ENCODE results near the gene IKZF2. TPM values are rescaled to one million over a fixed set of nuclear protein-coding genes. Genes with fewer than 3 reads are reported as not detected.

The IKZF2 gene
- total RNA-seq, 2 donors from 2014 or later = 6.0 to 6.5 TPM

GRCh38 chr2:213148572-213149261 lies 2.7 kb downstream of the IKZF2 start:
- TF ChIP-seq, protein P1, sequence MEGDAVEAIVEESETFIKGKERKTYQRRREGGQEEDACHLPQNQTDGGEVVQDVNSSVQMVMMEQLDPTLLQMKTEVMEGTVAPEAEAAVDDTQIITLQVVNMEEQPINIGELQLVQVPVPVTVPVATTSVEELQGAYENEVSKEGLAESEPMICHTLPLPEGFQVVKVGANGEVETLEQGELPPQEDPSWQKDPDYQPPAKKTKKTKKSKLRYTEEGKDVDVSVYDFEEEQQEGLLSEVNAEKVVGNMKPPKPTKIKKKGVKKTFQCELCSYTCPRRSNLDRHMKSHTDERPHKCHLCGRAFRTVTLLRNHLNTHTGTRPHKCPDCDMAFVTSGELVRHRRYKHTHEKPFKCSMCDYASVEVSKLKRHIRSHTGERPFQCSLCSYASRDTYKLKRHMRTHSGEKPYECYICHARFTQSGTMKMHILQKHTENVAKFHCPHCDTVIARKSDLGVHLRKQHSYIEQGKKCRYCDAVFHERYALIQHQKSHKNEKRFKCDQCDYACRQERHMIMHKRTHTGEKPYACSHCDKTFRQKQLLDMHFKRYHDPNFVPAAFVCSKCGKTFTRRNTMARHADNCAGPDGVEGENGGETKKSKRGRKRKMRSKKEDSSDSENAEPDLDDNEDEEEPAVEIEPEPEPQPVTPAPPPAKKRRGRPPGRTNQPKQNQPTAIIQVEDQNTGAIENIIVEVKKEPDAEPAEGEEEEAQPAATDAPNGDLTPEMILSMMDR (IDR thresholded peaks at IDR 0.05) = no peak
- Histone ChIP-seq H3K36me3 (no peaks in the 10 kb centered on the region), H3K9me3 (no peaks in the 10 kb centered on the region), H3K4me3 (peak overlapping the region; percentile 84 to 86), H3K4me1 (peaks cover 0 to 22% of the 10 kb centered on the region in 2 donors), H3K27ac (peak overlapping the region in 1 of 2 donors; percentile 84), H3K27me3 (no peaks in the 10 kb centered on the region)
- DNase-seq (ENCODE audit: low spot score) = no peak

DNA sequence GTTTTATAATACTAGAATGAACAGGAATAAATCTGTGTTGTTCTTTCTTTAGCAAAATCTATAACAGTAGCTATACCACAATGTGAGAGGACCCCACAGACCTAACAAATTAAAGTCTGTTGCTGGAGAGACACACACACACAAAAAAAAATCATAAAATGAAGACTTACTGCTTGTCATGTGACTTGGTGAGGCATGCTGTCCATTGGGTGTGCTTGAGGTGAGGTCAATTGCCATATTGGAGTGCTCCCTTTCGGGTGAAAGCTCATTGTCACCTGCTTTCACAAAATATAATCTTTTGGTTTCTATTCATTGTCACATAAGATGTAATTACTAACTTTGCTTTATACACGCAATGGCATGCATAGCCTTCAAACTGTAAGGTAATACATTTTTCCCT lies 3.9 kb downstream of the IKZF2 start:
- no peak for DNase-seq (ENCODE audit: low spot score)
- H3K4me3 ChIP-seq = no peak overlapping the region
- H3K27ac ChIP-seq = peak overlapping the region in 1 of 2 donors; percentile 13

DNA sequence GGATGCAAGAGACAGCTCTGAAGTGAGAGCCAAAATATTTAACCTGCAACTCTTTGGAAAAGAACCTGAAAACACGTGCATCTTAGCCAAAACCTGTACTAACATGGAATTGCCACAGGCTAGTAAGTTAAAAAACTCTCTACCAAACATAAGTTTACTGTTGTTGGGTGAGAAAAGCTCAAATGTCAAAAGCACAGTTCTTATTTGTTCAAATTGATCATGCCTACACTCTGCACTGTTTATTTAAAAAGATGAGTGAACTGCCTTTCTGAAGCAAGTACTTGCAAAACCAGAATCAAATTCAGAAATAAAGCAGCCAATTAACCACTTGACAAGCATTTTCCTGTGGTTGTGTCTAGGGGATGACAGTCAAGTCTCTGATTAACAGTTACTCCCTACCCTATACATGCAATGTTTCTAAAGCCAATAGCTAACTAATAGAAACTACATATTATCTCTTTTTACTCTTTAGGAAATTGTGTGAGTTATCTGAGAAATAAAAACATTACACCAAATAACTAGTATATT lies 5.6 kb downstream of the IKZF2 start:
- Histone ChIP-seq H3K9me3 (no peaks in the 10 kb centered on the region), H3K27ac (no peak overlapping the region), H3K4me1 (peaks cover 0 to 20% of the 10 kb centered on the region in 2 donors), H3K27me3 (no peaks in the 10 kb centered on the region), H3K36me3 (no peaks in the 10 kb centered on the region), H3K4me3 (no peak overlapping the region)
- DNase-seq (ENCODE audit: low spot score) = no peak
- TF ChIP-seq, protein P1 (IDR thresholded peaks at IDR 0.05) = no peak

More for the DNA sequence above, 3.9 kb downstream of the IKZF2 start:
- Histone ChIP-seq H3K9me3 (no peaks in the 10 kb centered on the region), H3K36me3 (no peaks in the 10 kb centered on the region), H3K27me3 (no peaks in the 10 kb centered on the region), H3K4me1 (peaks cover 0 to 22% of the 10 kb centered on the region in 2 donors)
- TF ChIP-seq, protein P1 (IDR thresholded peaks at IDR 0.05) = no peak

- Histone ChIP-seq H3K4me1 (no peaks in the 10 kb centered on the region), H3K27ac (no peak overlapping the region), H3K36me3 (no peaks in the 10 kb centered on the region), H3K9me3 (no peaks in the 10 kb centered on the region), H3K27me3 (no peaks in the 10 kb centered on the region), H3K4me3 (no peak overlapping the region)
- no peak for DNase-seq (ENCODE audit: low spot score)
- TF ChIP-seq, protein P1 (IDR thresholded peaks at IDR 0.05) = no peak
Measured at GRCh38 chr2:213137064-213137463, 14.3 kb downstream of the IKZF2 start.

DNA sequence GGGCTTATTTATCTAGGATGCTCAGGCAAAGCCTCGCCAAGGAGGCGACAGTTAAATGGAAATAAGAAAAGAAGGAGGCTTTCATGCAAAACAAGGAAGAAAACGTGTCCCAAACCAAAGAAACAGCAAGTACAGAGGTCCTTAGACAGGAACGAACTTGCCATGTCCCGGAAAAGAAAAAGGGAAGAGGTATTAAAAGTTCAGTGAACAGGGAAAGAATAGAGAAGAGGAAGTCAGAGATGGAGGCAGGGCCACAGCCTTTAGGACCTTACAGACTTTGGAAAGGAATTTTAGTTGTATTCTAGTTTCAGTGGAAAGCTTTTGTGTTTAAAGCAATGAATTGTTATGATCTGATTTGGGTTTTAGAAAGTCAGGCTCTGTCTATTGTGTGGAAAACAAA lies 22.1 kb downstream of the IKZF2 start:
- Histone ChIP-seq H3K9me3 (no peaks in the 10 kb centered on the region), H3K36me3 (no peaks in the 10 kb centered on the region), H3K4me1 (no peaks in the 10 kb centered on the region), H3K27ac (peak overlapping the region in 1 of 2 donors; percentile 5), H3K4me3 (no peak overlapping the region), H3K27me3 (no peaks in the 10 kb centered on the region)
- no peak for DNase-seq (ENCODE audit: low spot score)
- TF ChIP-seq, protein P1 (IDR thresholded peaks at IDR 0.05) = no peak

Data from right atrium auricular region (tissue), 2 donors.